HepG2 (cell line): ENCODE data around the gene MIR17HG. TPM values are rescaled to one million over a fixed set of nuclear protein-coding genes. Genes with fewer than 3 reads are reported as not detected.
A peak's percentile ranks its signal among the peaks of the same experiment; 100 is the strongest.

ENCODE experiments used
- ADNP ChIP-seq: sonication (generic); formaldehyde crosslinking; IDR thresholded peaks from 2 replicates; pipeline ENCODE4 v1.4.0; 2020; ENCODE audit warnings: missing genetic modification reagents
- BRD4 ChIP-seq: sonication (generic); formaldehyde crosslinking; IDR thresholded peaks from 2 replicates; pipeline ENCODE4 v1.4.0; 2020; ENCODE audit warnings: missing genetic modification reagents
- CENPT ChIP-seq: sonication (generic); formaldehyde crosslinking; IDR thresholded peaks from 2 replicates; pipeline ENCODE4 v1.8.0; 2022; ENCODE audit warnings: low read depth, mild to moderate bottlenecking, moderate library complexity, missing genetic modification reagents
- CREB1 ChIP-seq, 2 experiments: fragments of 450-650 bp in 1 of 2; IDR thresholded peaks; 2 replicates each; pipeline ENCODE4 v1.6.1; 2016 to 2017; ENCODE audit warnings: control low read depth in 1 of 2, mild to moderate bottlenecking in 1 of 2, missing compliant biosample characterization in 1 of 2, missing genetic modification characterization in 1 of 2
- DPF2 ChIP-seq: sonication (generic); formaldehyde crosslinking; IDR thresholded peaks from 2 replicates; pipeline ENCODE4 v1.4.0; 2020; ENCODE audit warnings: mild to moderate bottlenecking, low read depth, missing genetic modification reagents, borderline replicate concordance
- ELF1 ChIP-seq: sonication (generic); formaldehyde crosslinking; IDR thresholded peaks from 2 replicates; pipeline ENCODE4 v1.4.0; 2020; ENCODE audit warnings: missing genetic modification reagents
- GATA4 ChIP-seq: sonication (generic); IDR thresholded peaks from 2 replicates; pipeline ENCODE4 v1.6.1; 2016; ENCODE audit warnings: antibody characterized with exemption, low read depth, borderline replicate concordance
- HNRNPH1 ChIP-seq: fragments of 200-400 bp; formaldehyde crosslinking; optimal IDR thresholded peaks from 2 replicates; pipeline ENCODE3; 2017; ENCODE audit warnings: mild to moderate bottlenecking, low read depth, low read length
- HNRNPK ChIP-seq: fragments of 200-400 bp; formaldehyde crosslinking; IDR thresholded peaks from 2 replicates; pipeline ENCODE4 v1.6.1; 2018; ENCODE audit warnings: low read length, low read depth, moderate library complexity, mild to moderate bottlenecking; ENCODE audit not compliant: poor library complexity, severe bottlenecking
- MIXL1 ChIP-seq: IDR thresholded peaks from 2 replicates; pipeline ENCODE4 v1.6.1; 2016
- MYNN ChIP-seq: sonication (generic); formaldehyde crosslinking; IDR thresholded peaks from 2 replicates; pipeline ENCODE4 v1.4.0; 2020; ENCODE audit warnings: mild to moderate bottlenecking, low read depth, missing genetic modification reagents
- NCOA5 ChIP-seq: sonication (generic); formaldehyde crosslinking; IDR thresholded peaks from 2 replicates; pipeline ENCODE4 v1.4.0; 2020; ENCODE audit warnings: missing genetic modification reagents
- NR2F2 ChIP-seq: IDR thresholded peaks from 2 replicates; pipeline ENCODE4 v1.6.1; 2012; ENCODE audit warnings: low read depth, inconsistent platforms, borderline replicate concordance
- NR2F6 ChIP-seq, 2 experiments: IDR thresholded peaks; 2 replicates each; pipeline ENCODE4 v1.6.1; 2016; ENCODE audit warnings: antibody characterized with exemption in 1 of 2, mild to moderate bottlenecking in 1 of 2
- PRMT3 ChIP-seq: sonication (generic); formaldehyde crosslinking; IDR thresholded peaks from 2 replicates; pipeline ENCODE4 v1.8.1; 2022; ENCODE audit warnings: low read depth, mild to moderate bottlenecking, moderate library complexity, missing genetic modification reagents, borderline replicate concordance
- RBAK ChIP-seq: sonication (generic); formaldehyde crosslinking; IDR thresholded peaks from 2 replicates; pipeline ENCODE4 v1.5.1; 2020; ENCODE audit warnings: mild to moderate bottlenecking, missing genetic modification reagents
- SRSF1 ChIP-seq: fragments of 200-400 bp; formaldehyde crosslinking; optimal IDR thresholded peaks from 2 replicates; pipeline ENCODE3; 2017; ENCODE audit warnings: mild to moderate bottlenecking, low read depth, low read length, moderate library complexity
- TAF1 ChIP-seq: sonication (generic); formaldehyde crosslinking; IDR thresholded peaks from 2 replicates; pipeline ENCODE4 v1.4.0; 2020; ENCODE audit warnings: missing genetic modification reagents
- THAP8 ChIP-seq: sonication (generic); formaldehyde crosslinking; IDR thresholded peaks from 2 replicates; pipeline ENCODE4 v1.5.1; 2020; ENCODE audit warnings: missing genetic modification reagents, mild to moderate bottlenecking, borderline replicate concordance
- ZFY ChIP-seq: sonication (generic); formaldehyde crosslinking; IDR thresholded peaks from 2 replicates; pipeline ENCODE4 v1.4.0; 2020; ENCODE audit warnings: missing genetic modification reagents
- ZNF253 ChIP-seq: sonication (generic); formaldehyde crosslinking; IDR thresholded peaks from 2 replicates; pipeline ENCODE4 v1.8.0; 2022; ENCODE audit warnings: mild to moderate bottlenecking, missing genetic modification reagents, borderline replicate concordance
- ZNF460 ChIP-seq: sonication (generic); formaldehyde crosslinking; IDR thresholded peaks from 2 replicates; pipeline ENCODE4 v1.5.1; 2020; ENCODE audit warnings: missing genetic modification reagents, mild to moderate bottlenecking, borderline replicate concordance
- ZNF609 ChIP-seq: sonication (generic); formaldehyde crosslinking; IDR thresholded peaks from 2 replicates; pipeline ENCODE4 v1.4.0; 2020; ENCODE audit warnings: mild to moderate bottlenecking, missing genetic modification reagents, borderline replicate concordance
- ZNF660 ChIP-seq: sonication (generic); formaldehyde crosslinking; IDR thresholded peaks from 2 replicates; pipeline ENCODE4 v1.5.1; 2020; ENCODE audit warnings: mild to moderate bottlenecking, low read depth, missing genetic modification reagents, borderline replicate concordance
- ZNF7 ChIP-seq: IDR thresholded peaks from 2 replicates; pipeline ENCODE4 v1.6.1; 2016; ENCODE audit warnings: missing biosample characterization, missing genetic modification reagents
- ZNF747 ChIP-seq: sonication (generic); formaldehyde crosslinking; IDR thresholded peaks from 2 replicates; pipeline ENCODE4 v1.8.1; 2023; ENCODE audit warnings: missing genetic modification reagents, mild to moderate bottlenecking, borderline replicate concordance
- polyA plus RNA-seq, 8 experiments: library from polyadenylated mRNA; depleted of rRNA in 3 of 8; stranded (reverse) in 7 of 8; unstranded in 1 of 8; fragments of >200 nt; fragmentation: Illumina TruSeq in 4 of 8; extraction: Trizol in 4 of 8; gene quantifications; 2 replicates each; pipeline versions ENCODE4 v1.2.1 to v1.2.3, GENCODE V29; 2011 to 2016; ENCODE audit warnings: low read depth in 4 of 8, missing spikeins in 1 of 8, mixed read lengths in 1 of 8; ENCODE audit not compliant: insufficient read depth in 1 of 8
- total RNA-seq, 5 experiments: library from RNA; depleted of rRNA; stranded (reverse); fragments of >200 nt; fragmentation: Illumina TruSeq; extraction: Trizol; gene quantifications; 2 replicates each; pipeline ENCODE4 v1.2.3, GENCODE V29; 2016; ENCODE audit warnings: low read depth in 1 of 5

The MIR17HG gene
- total and polyA plus RNA-seq, 2 of the 13 experiments (the other 11 are each of a cell fraction or from before 2014, with no cell fraction given), result 2.5 to 12.3 TPM

GRCh38 chr13:91348906-91349435 lies 1.5 kb downstream of the MIR17HG start (continued):
- TF ChIP-seq MYNN (CRISPR knock-in tag), result no peak
- no peak for TF ChIP-seq ADNP
- no peak for TF ChIP-seq ZNF747 (CRISPR knock-in tag)
- no peak for TF ChIP-seq MIXL1 (CRISPR knock-in tag)
- no peak for TF ChIP-seq NR2F2
- no peak for TF ChIP-seq ZNF7 (CRISPR knock-in tag)
- no peak; the same call in 1 of the 2 replicates for TF ChIP-seq BRD4 (CRISPR knock-in tag)
- TF ChIP-seq ZNF253 (CRISPR knock-in tag), result no peak
- TF ChIP-seq SRSF1, result no peak
- TF ChIP-seq PRMT3 (CRISPR knock-in tag), result no peak
- no peak for TF ChIP-seq RBAK (CRISPR knock-in tag)
- TF ChIP-seq DPF2 (CRISPR knock-in tag), result no peak
- no peak for TF ChIP-seq NCOA5 (CRISPR knock-in tag)
- peak; percentile 33 for TF ChIP-seq ZFY (CRISPR knock-in tag)
- TF ChIP-seq CREB1 (IDR thresholded peaks at IDR 0.05), result no peak
- TF ChIP-seq CREB1 (CRISPR knock-in tag; IDR thresholded peaks at IDR 0.05), result no peak
- TF ChIP-seq NR2F6 (IDR thresholded peaks at IDR 0.05), result no peak
- TF ChIP-seq NR2F6 (CRISPR knock-in tag; IDR thresholded peaks at IDR 0.05), result no peak
- no peak for TF ChIP-seq HNRNPK
- no peak for TF ChIP-seq ZNF660
- no peak for TF ChIP-seq GATA4
- TF ChIP-seq HNRNPH1, result no peak
- no peak for TF ChIP-seq ZNF460 (CRISPR knock-in tag)
- peak; percentile 51 for TF ChIP-seq ZNF609 (CRISPR knock-in tag)
- TF ChIP-seq THAP8 (CRISPR knock-in tag), result no peak
- TF ChIP-seq TAF1 (CRISPR knock-in tag), result peak; percentile 38
- no peak for TF ChIP-seq ELF1 (CRISPR knock-in tag)
- no peak for TF ChIP-seq CENPT
